Measurements from ENCODE around the gene GTSE1. TPM values are rescaled to one million over a fixed set of nuclear protein-coding genes. Genes with fewer than 3 reads are reported as not detected.

Gene GTSE1
- total and polyA plus RNA-seq, 2 of the 13 experiments (the other 11 are each of a cell fraction or from before 2014, with no cell fraction given), result 10.7 to 13.5 TPM

DNA sequence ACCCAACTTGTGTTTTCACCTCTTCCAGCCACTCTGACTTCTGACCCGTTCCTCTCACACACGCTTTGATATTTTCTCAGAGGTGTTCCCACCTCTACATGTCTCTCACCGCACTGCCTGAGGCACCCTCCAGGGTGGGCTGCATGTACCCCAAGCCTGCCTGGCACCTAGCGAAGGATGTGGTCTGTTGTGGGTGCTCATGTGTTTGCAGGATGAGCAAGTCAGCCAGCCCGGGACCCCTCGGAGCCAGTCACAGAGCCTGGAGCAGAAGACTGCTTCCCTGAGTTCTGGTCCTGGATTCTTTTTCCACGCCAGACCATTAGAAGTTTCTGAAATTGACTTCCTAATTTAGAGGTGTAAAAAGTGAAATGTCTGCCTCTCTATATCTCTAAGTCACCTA is 3.8 kb downstream of the GTSE1 start (continued):
- TF ChIP-seq, protein P1, sequence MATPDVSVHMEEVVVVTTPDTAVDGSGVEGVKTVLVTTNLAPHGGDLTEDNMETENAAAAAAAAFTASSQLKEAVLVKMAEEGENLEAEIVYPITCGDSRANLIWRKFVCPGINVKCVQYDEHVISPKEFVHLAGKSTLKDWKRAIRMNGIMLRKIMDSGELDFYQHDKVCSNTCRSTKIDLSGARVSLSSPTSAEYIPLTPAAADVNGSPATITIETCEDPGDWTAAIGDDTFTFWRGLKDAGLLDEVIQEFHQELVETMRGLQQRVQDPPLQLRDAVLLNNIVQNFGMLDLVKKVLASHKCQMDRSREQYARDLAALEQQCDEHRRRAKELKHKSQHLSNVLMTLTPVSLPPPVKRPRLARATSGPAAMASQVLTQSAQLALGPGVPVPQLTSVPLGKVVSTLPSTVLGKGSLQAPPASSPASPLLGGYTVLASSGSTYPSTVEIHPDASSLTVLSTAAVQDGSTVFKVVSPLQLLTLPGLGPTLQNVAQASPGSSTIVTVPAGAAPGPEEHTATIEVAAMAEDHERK (CRISPR knock-in tag; IDR thresholded peaks at IDR 0.05; ENCODE audit: low read depth), result no peak

DNA sequence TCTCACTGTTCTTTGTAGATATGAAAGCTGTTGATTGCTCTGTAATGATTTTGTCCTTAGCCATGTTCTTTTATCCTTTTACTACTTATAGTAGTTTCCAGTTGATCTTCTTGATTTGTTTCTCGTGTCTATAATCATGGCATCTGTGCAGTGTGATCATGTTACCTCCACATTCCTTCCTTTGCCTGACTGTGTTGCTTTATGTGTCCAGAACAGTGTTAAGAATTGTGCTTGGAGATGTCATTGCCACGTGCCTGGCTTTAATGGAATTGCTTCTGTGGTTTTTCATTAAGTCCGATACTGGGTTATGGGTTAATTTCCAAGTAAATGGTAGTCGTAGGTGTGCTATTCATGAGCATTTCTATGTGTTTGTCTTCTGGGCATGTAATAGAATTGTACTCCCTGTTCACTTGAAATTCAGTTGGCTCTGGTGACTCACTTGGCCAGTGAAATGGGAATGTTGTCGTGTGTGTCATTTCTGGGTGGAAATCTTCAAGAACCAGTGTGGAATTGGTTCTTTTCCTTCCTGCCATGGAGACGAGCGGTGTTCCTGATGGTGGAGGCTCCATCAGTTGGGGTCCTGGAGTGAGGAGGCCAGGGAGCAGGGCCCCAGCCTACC is 6.8 kb downstream of the GTSE1 start:
- ATAC-seq, result no peak

DNA sequence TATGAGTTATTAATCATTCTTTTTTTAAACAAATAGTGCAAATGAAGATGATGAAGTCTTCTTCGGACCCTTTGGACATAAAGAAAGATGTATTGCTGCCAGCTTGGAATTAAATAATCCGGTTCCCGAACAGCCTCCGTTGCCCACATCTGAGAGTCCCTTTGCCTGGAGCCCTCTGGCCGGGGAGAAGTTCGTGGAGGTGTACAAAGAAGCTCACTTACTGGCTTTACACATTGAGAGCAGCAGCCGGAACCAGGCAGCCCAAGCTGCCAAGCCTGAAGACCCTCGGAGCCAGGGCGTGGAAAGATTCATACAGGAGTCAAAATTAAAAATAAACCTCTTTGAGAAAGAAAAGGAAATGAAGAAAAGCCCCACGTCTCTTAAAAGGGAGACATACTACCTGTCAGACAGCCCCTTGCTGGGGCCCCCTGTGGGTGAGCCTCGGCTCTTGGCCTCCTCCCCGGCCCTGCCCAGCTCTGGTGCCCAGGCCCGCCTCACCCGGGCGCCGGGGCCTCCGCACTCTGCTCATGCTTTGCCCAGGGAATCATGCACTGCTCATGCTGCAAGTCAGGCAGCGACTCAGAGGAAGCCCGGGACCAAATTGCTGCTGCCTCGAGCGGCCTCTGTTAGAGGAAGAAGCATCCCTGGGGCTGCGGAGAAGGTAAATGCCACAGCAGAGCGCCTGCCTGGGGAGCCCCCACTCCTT is 11.8 kb downstream of the GTSE1 start:
- in situ Hi-C loops (cut with HindIII; ENCODE audit: extremely low pct_ligation_motif_present, low pct_unique_long_range_greater_than_20kb) (no loop called here), intact Hi-C loops (cut with micrococcal nuclease; ENCODE audit: unreplicated experiment) (no loop called here)
- DNase-seq (ENCODE audit: low spot score), result no peak
- ChIA-PET CTCF (ENCODE audit: low intra/inter-chr PET ratio, low total read pairs) (no interaction called here), POLR2A (no interaction called here)
- Histone ChIP-seq H3K27ac (ENCODE audit: extremely low read length, insufficient read depth, low read length) (no peak overlapping the region), H3K4me2 (ENCODE audit: low read depth, low read length) (no peak overlapping the region), H3K4me1 (ENCODE audit: insufficient read depth, low read length) (0 out of 2 replicates have a peak, but pooled peaks cover 5% of the 10 kb centered on the region), H3K36me3 (replicated peaks in 1 of 2; ENCODE audit: control insufficient read depth in 1 of 2, insufficient read depth in 2 of 2, low read length in 2 of 2) (peaks cover 8 to 34% of the 10 kb centered on the region in 2 experiments; a peak in 4 of 5 replicates), H3K79me2 (ENCODE audit: insufficient read depth, low read length) (peaks cover 24% of the 10 kb centered on the region), H3K4me3 (replicated peaks in 1 of 3; ENCODE audit: insufficient read depth in 1 of 3, low read depth in 2 of 3, low read length in 3 of 3) (no peak overlapping the region), H3K9me3 (ENCODE audit: low read length) (no peaks in the 10 kb centered on the region), H4K20me1 (ENCODE audit: insufficient read depth, low read length) (no peaks in the 10 kb centered on the region), H3K9ac (ENCODE audit: insufficient read depth, low read depth, low read length) (no peak overlapping the region), H3K27me3 (ENCODE audit: control insufficient read depth in 1 of 2, insufficient read depth in 2 of 2, low read length in 2 of 2) (no peaks in the 10 kb centered on the region), H2AFZ (ENCODE audit: low read length) (no peak overlapping the region)
- WGBS (ENCODE audit: low lambda C conversion rate), result 99% methylated on average over 23 of the region's 23 CpGs
- TSS peak; percentile 70 for BruUV-seq (replicated peaks)
- no peak for FAIRE-seq
- TF ChIP-seq AGO2 (optimal IDR thresholded peaks at IDR 0.05; ENCODE audit: low read depth, low read length), result peak; percentile 26
- no peak for TF ChIP-seq ZNF776 (CRISPR knock-in tag; IDR thresholded peaks at IDR 0.05)
- ATAC-seq, result no peak

More for the DNA sequence above, 6.8 kb downstream of the GTSE1 start:
- no peak for DNase-seq (ENCODE audit: low spot score)
- no peaks in the 10 kb centered on the region for H3K27me3 ChIP-seq (ENCODE audit: control insufficient read depth in 1 of 2, insufficient read depth in 2 of 2, low read length in 2 of 2)
- peaks cover 46% of the 10 kb centered on the region for H3K79me2 ChIP-seq (ENCODE audit: insufficient read depth, low read length)
- no peak overlapping the region for H3K9ac ChIP-seq (ENCODE audit: insufficient read depth, low read depth, low read length)
- no peaks in the 10 kb centered on the region for H4K20me1 ChIP-seq (ENCODE audit: insufficient read depth, low read length)
- H3K36me3 ChIP-seq (replicated peaks in 1 of 2; ENCODE audit: control insufficient read depth in 1 of 2, insufficient read depth in 2 of 2, low read length in 2 of 2), result peaks cover 2 to 39% of the 10 kb centered on the region in 2 experiments
- ChIA-PET POLR2A (no interaction called here), CTCF (ENCODE audit: low intra/inter-chr PET ratio, low total read pairs) (no interaction called here)
- intact Hi-C loops (cut with micrococcal nuclease; ENCODE audit: unreplicated experiment), result no loop called here
- WGBS (ENCODE audit: low lambda C conversion rate), result 96% methylated on average over 7 of the region's 7 CpGs
- BruUV-seq (replicated peaks), result no TSS peak
- TF ChIP-seq ZNF674 (CRISPR knock-in tag; IDR thresholded peaks at IDR 0.05; ENCODE audit: low read depth) (no peak), KLF13 (CRISPR knock-in tag; IDR thresholded peaks at IDR 0.05) (no peak), ZNF441 (CRISPR knock-in tag; IDR thresholded peaks at IDR 0.05; ENCODE audit: borderline replicate concordance) (no peak)
- H2AFZ ChIP-seq (ENCODE audit: low read length), result no peak overlapping the region
- FAIRE-seq, result no peak
- H3K27ac ChIP-seq (ENCODE audit: extremely low read length, insufficient read depth, low read length), result no peak overlapping the region
- peaks cover 23% of the 10 kb centered on the region for H3K4me1 ChIP-seq (ENCODE audit: insufficient read depth, low read length)
- no peak overlapping the region for H3K4me2 ChIP-seq (ENCODE audit: low read depth, low read length)
- H3K9me3 ChIP-seq (ENCODE audit: low read length), result no peaks in the 10 kb centered on the region
- in situ Hi-C loops (cut with HindIII; ENCODE audit: extremely low pct_ligation_motif_present, low pct_unique_long_range_greater_than_20kb), result no loop called here
- no peak overlapping the region for H3K4me3 ChIP-seq (replicated peaks in 1 of 3; ENCODE audit: insufficient read depth in 1 of 3, low read depth in 2 of 3, low read length in 3 of 3)

All from HepG2 (cell line).